K562 (cell line): ENCODE data around the gene NBEAL2.

Experiments
- HDAC1 ChIP-seq, 2 experiments: fragments of 450-650 bp; IDR thresholded peaks; 2 replicates each; pipeline ENCODE4 v1.6.1; 2016 to 2017; ENCODE audit warnings: inconsistent platforms in 1 of 2, mild to moderate bottlenecking in 1 of 2, moderate library complexity in 1 of 2
- MXI1 ChIP-seq: IDR thresholded peaks from 2 replicates; pipeline ENCODE4 v1.6.1; 2011; ENCODE audit warnings: low read depth, mild to moderate bottlenecking, improper control_type of control experiment, low read length
- NR2C1 ChIP-seq, 2 experiments: fragments of 450-650 bp; IDR thresholded peaks; 2 replicates each; pipeline ENCODE4 v1.6.1; 2017; ENCODE audit warnings: mild to moderate bottlenecking in 2 of 2, antibody characterized with exemption in 1 of 2, inconsistent platforms in 1 of 2, missing compliant biosample characterization in 1 of 2, missing genetic modification characterization in 1 of 2
- PML ChIP-seq: IDR thresholded peaks from 2 replicates; pipeline ENCODE4 v1.6.1; 2012; ENCODE audit warnings: low read length, inconsistent platforms
- POLR2AphosphoS5 ChIP-seq: IDR thresholded peaks from 2 replicates; pipeline ENCODE4 v1.6.1; 2011; ENCODE audit warnings: mild to moderate bottlenecking, low read depth, low read length, moderate library complexity; ENCODE audit not compliant: control insufficient read depth, insufficient read depth
- ZNF143 ChIP-seq: sonication (generic); formaldehyde crosslinking; IDR thresholded peaks from 2 replicates; pipeline ENCODE4 v1.9.0; 2022; ENCODE audit warnings: mild to moderate bottlenecking, missing genetic modification reagents
- TF ChIP-seq, protein P1 (sequence below), 3 experiments: IDR thresholded peaks in 2 of 3; conservative IDR thresholded peaks in 1 of 3; 2 replicates each; pipeline ENCODE4 v1.5.1; 2011 to 2012; ENCODE audit warnings: low read length in 3 of 3, mild to moderate bottlenecking in 3 of 3, control low read depth in 2 of 3, improper control_type of control experiment in 1 of 3, inconsistent platforms in 1 of 3, low read depth in 1 of 3, mixed read lengths in 1 of 3, moderate library complexity in 1 of 3; ENCODE audit not compliant: insufficient read depth in 2 of 3
- TF ChIP-seq, protein P2 (sequence below): fragments of 250-450 bp; sonication (Bioruptor Pico); IDR thresholded peaks from 2 replicates; pipeline ENCODE4 v1.5.0; 2021
- TF ChIP-seq, protein P3 (sequence below): conservative IDR thresholded peaks from 2 replicates; pipeline ENCODE4 v1.6.1; 2011; ENCODE audit warnings: low read depth, mild to moderate bottlenecking, low read length; ENCODE audit not compliant: control insufficient read depth
- TF ChIP-seq, protein P4 (sequence below): fragments of 250-450 bp; sonication (Bioruptor Pico); IDR thresholded peaks from 2 replicates; pipeline ENCODE4 v1.5.0; 2020; ENCODE audit warnings: mild to moderate bottlenecking, borderline replicate concordance

DNA sequence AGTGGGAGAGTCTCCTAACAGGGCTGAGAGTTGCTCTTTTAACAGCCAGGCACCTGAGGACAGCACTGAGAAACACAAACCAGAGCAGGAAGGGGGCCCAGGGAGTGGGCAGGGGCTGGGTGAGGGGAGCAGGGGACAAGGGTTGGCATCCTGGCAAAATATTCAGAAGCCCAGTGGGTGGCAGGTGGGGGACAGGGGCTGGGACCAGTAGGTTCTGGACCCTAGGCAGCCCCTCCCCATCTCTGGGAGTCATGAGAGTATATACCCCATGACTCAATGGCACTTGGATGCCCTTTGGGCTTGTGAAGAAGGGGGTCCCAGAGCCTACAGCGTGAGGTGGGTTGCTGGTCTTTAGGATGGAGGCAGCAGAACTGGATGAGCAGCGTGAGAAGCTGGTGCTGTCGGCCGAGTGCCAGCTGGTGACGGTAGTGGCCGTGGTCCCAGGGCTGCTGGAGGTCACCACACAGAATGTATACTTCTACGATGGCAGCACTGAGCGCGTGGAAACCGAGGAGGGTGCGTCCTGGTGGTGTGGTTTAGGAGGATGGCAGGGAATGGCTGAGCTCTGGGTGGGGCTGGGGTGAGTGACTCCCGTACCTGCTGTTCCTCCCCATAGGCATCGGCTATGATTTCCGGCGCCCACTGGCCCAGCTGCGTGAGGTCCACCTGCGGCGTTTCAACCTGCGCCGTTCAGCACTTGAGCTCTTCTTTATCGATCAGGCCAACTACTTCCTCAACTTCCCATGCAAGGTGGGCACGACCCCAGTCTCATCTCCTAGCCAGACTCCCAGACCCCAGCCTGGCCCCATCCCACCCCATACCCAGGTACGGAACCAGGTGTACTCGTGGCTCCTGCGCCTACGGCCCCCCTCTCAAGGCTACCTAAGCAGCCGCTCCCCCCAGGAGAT, 24.2 kb downstream of the NBEAL2 start:
- TF ChIP-seq, protein P1, sequence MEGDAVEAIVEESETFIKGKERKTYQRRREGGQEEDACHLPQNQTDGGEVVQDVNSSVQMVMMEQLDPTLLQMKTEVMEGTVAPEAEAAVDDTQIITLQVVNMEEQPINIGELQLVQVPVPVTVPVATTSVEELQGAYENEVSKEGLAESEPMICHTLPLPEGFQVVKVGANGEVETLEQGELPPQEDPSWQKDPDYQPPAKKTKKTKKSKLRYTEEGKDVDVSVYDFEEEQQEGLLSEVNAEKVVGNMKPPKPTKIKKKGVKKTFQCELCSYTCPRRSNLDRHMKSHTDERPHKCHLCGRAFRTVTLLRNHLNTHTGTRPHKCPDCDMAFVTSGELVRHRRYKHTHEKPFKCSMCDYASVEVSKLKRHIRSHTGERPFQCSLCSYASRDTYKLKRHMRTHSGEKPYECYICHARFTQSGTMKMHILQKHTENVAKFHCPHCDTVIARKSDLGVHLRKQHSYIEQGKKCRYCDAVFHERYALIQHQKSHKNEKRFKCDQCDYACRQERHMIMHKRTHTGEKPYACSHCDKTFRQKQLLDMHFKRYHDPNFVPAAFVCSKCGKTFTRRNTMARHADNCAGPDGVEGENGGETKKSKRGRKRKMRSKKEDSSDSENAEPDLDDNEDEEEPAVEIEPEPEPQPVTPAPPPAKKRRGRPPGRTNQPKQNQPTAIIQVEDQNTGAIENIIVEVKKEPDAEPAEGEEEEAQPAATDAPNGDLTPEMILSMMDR (IDR thresholded peaks at IDR 0.05 in 2 of 3, conservative IDR thresholded peaks at IDR 0.05 in 1 of 3; ENCODE audit: insufficient read depth in 2 of 3, low read depth in 1 of 3, low read length in 3 of 3): no peak
- TF ChIP-seq HDAC1 (IDR thresholded peaks at IDR 0.05): no peak
- TF ChIP-seq, protein P2, sequence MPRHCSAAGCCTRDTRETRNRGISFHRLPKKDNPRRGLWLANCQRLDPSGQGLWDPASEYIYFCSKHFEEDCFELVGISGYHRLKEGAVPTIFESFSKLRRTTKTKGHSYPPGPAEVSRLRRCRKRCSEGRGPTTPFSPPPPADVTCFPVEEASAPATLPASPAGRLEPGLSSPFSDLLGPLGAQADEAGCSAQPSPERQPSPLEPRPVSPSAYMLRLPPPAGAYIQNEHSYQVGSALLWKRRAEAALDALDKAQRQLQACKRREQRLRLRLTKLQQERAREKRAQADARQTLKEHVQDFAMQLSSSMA (CRISPR knock-in tag): no peak
- TF ChIP-seq NR2C1 (IDR thresholded peaks at IDR 0.05): no peak
- no peak for TF ChIP-seq NR2C1 (tag; IDR thresholded peaks at IDR 0.05)
- TF ChIP-seq POLR2AphosphoS5: no peak
- TF ChIP-seq MXI1: no peak
- no peak for TF ChIP-seq PML
- TF ChIP-seq, protein P3, sequence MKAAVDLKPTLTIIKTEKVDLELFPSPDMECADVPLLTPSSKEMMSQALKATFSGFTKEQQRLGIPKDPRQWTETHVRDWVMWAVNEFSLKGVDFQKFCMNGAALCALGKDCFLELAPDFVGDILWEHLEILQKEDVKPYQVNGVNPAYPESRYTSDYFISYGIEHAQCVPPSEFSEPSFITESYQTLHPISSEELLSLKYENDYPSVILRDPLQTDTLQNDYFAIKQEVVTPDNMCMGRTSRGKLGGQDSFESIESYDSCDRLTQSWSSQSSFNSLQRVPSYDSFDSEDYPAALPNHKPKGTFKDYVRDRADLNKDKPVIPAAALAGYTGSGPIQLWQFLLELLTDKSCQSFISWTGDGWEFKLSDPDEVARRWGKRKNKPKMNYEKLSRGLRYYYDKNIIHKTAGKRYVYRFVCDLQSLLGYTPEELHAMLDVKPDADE: no peak
- no peak for TF ChIP-seq ZNF143 (CRISPR knock-in tag)
- TF ChIP-seq, protein P4, sequence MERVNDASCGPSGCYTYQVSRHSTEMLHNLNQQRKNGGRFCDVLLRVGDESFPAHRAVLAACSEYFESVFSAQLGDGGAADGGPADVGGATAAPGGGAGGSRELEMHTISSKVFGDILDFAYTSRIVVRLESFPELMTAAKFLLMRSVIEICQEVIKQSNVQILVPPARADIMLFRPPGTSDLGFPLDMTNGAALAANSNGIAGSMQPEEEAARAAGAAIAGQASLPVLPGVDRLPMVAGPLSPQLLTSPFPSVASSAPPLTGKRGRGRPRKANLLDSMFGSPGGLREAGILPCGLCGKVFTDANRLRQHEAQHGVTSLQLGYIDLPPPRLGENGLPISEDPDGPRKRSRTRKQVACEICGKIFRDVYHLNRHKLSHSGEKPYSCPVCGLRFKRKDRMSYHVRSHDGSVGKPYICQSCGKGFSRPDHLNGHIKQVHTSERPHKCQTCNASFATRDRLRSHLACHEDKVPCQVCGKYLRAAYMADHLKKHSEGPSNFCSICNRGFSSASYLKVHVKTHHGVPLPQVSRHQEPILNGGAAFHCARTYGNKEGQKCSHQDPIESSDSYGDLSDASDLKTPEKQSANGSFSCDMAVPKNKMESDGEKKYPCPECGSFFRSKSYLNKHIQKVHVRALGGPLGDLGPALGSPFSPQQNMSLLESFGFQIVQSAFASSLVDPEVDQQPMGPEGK (CRISPR knock-in tag): no peak
